K562 (cell line): ENCODE measurements around the gene KRTAP5-11. TPM values are rescaled to one million over a fixed set of nuclear protein-coding genes. Genes with fewer than 3 reads are reported as not detected.
"Not testable (repeated sequence)": the region's sequence is repeated elsewhere in the genome, so short reads cannot be mapped to it uniquely, and the experiment has no call there.

Experiments
- ATAC-seq: fragments of 200-7000 bp; cut with Tn5 transposase; 3 replicates; pipeline ENCODE4 v1.9.1; 2020; ENCODE audit warnings: moderate library complexity
- BruUV-seq: library from RNA; stranded (reverse); fragments of 400-500 nt; replicated peaks from 2 replicates; lab custom pipeline; 2021; lab: Mats Ljungman, UMichigan
- CTCF ChIA-PET: fragments of 300-600 bp; formaldehyde crosslinking; extraction: SDS; loops from one replicate; lab custom pipeline; 2021; ENCODE audit warnings: low intra/inter-chr PET ratio; lab: Yijun Ruan, JAX
- POLR2A ChIA-PET: fragments of 300-600, 350-650 bp; sonication (Branson Sonifier 250); formaldehyde crosslinking; extraction: SDS; loops from one replicate; lab custom pipeline; 2021; ENCODE audit warnings: antibody characterized with exemption, inconsistent platforms; lab: Yijun Ruan, JAX
- DNase-seq, 4 experiments: peaks; one replicate each; pipeline versions ENCODE4 v3.0.0 to v3.0.0-alpha.2; 2011 to 2018; ENCODE audit warnings: low spot score in 3 of 4, mixed read lengths in 3 of 4; ENCODE audit errors: extremely low read depth in 1 of 4
- FAIRE-seq: peaks from 2 replicates; lab custom pipeline; 2011; peaks lifted over from hg19 to GRCh38; lab: Jason Lieb, UNC
- H2AFZ ChIP-seq: 2 replicates; pipeline ENCODE4 v1.6.0; 2011; ENCODE audit warnings: low read depth, low read length, control low read depth, inconsistent platforms
- H3K27ac ChIP-seq: fragments of 200-600 bp; 3 replicates; pipeline ENCODE4 v1.8.0; 2011; ENCODE audit warnings: low read depth, mild to moderate bottlenecking, control low read depth, inconsistent platforms, low read length, moderate library complexity, mixed read lengths; ENCODE audit errors: extremely low read depth
- H3K27me3 ChIP-seq, 2 experiments: fragments of 300-600 bp in 1 of 2; 2 replicates in 1 of 2; 3 replicates in 1 of 2; pipeline versions ENCODE4 v1.6.0 to v1.8.0; 2011; ENCODE audit warnings: inconsistent platforms in 2 of 2, low read length in 2 of 2, mild to moderate bottlenecking in 1 of 2, mixed read lengths in 1 of 2, moderate library complexity in 1 of 2; ENCODE audit not compliant: control insufficient read depth in 2 of 2, insufficient read depth in 2 of 2
- H3K36me3 ChIP-seq: fragments of 300-600 bp; 3 replicates; pipeline ENCODE4 v1.8.0; 2011; ENCODE audit warnings: mild to moderate bottlenecking, low read length, inconsistent platforms; ENCODE audit not compliant: control insufficient read depth, insufficient read depth
- H3K4me1 ChIP-seq, 2 experiments: fragments of 200-600 bp in 1 of 2; replicated peaks in 1 of 2; 2 replicates in 1 of 2; 3 replicates in 1 of 2; pipeline versions ENCODE4 v1.5.1 to v1.8.0; 2011; ENCODE audit warnings: inconsistent platforms in 2 of 2, low read length in 2 of 2, mild to moderate bottlenecking in 1 of 2, mixed read lengths in 1 of 2, moderate library complexity in 1 of 2; ENCODE audit not compliant: control insufficient read depth in 2 of 2, insufficient read depth in 2 of 2
- H3K4me2 ChIP-seq: 2 replicates; pipeline ENCODE4 v1.6.1; 2011; ENCODE audit warnings: low read length, control low read depth, inconsistent platforms, mixed read lengths; ENCODE audit not compliant: insufficient read depth
- H3K4me3 ChIP-seq: fragments of 200-600 bp; sonication (generic), shearing (Covaris generic); 2 replicates; pipeline ENCODE4 v1.5.1; 2016; ENCODE audit warnings: control low read depth, inconsistent platforms
- H3K79me2 ChIP-seq: fragments of 200-600 bp; 3 replicates; pipeline ENCODE4 v1.8.0; 2011; ENCODE audit warnings: low read length, inconsistent platforms; ENCODE audit not compliant: control insufficient read depth, insufficient read depth
- H3K9ac ChIP-seq, 2 experiments: 2 replicates each; pipeline versions ENCODE4 v1.6.0 to v1.6.1; 2011; ENCODE audit warnings: low read depth in 2 of 2, low read length in 2 of 2, control low read depth in 1 of 2, inconsistent platforms in 1 of 2, mild to moderate bottlenecking in 1 of 2, mixed read lengths in 1 of 2; ENCODE audit not compliant: insufficient read depth in 1 of 2
- H3K9me1 ChIP-seq: one replicate; pipeline ENCODE4 v1.6.0; 2011; ENCODE audit warnings: inconsistent platforms, mild to moderate bottlenecking, low read length, moderate library complexity; ENCODE audit not compliant: control insufficient read depth, insufficient read depth
- H3K9me3 ChIP-seq: replicated peaks from 2 replicates; pipeline ENCODE4 v1.5.1; 2011; ENCODE audit warnings: low read depth, low read length, inconsistent platforms; ENCODE audit not compliant: control insufficient read depth, insufficient read depth
- H4K20me1 ChIP-seq: replicated peaks from 2 replicates; pipeline ENCODE4 v1.6.1; 2011; ENCODE audit warnings: low read length, inconsistent platforms, mixed read lengths; ENCODE audit not compliant: control insufficient read depth, insufficient read depth
- TSHZ1 ChIP-seq: fragments of 250-450 bp; sonication (Bioruptor Pico); IDR thresholded peaks from 2 replicates; pipeline ENCODE4 v1.4.0; 2020; ENCODE audit warnings: mild to moderate bottlenecking, moderate library complexity
- WGBS: fragments of 100-300 bp; shearing (Covaris generic); methylation state at CpG from one replicate; pipeline ENCODE4 v1.1.6; 2016; ENCODE audit warnings: low coverage, mixed read lengths; ENCODE audit not compliant: insufficient coverage; ENCODE audit errors: missing lambda C conversion rate; 5-methylcytosine and 5-hydroxymethylcytosine counted together
- in situ Hi-C: fragments of 300-500 bp; cut with MboI; formaldehyde crosslinking; loops from 4 replicates; pipeline ENCODE4 v1.15.0; 2018; ENCODE audit warnings: inconsistent platforms, mixed read lengths
- intact Hi-C: fragments of 100-400 bp; cut with micrococcal nuclease; formaldehyde crosslinking; loops from 2 replicates; pipeline ENCODE4 v1.14.2; 2022
- polyA plus RNA-seq, 8 experiments: library from polyadenylated mRNA; depleted of rRNA in 4 of 8; stranded (reverse) in 5 of 8; unstranded in 3 of 8; fragments of >200 nt; fragmentation: Nextera tagmentation in 2 of 8; fragmentation: Illumina TruSeq in 1 of 8; extraction: Ambion mirVana in 2 of 8; extraction: Trizol in 1 of 8; gene quantifications; 2 replicates each; pipeline versions ENCODE4 v1.2.1 to v1.2.3, GENCODE V29; 2011 to 2014; ENCODE audit warnings: inconsistent platforms in 1 of 8, missing spikeins in 1 of 8
- total RNA-seq, 7 experiments: library from RNA; depleted of rRNA in 6 of 7; stranded (reverse); fragments of >200 nt in 6 of 7; fragmentation: Illumina TruSeq in 2 of 7; extraction: Trizol in 2 of 7; gene quantifications; 2 replicates each; pipeline versions ENCODE4 v1.2.1 to v1.2.3, GENCODE V29; 2011 to 2021; ENCODE audit warnings: low replicate concordance in 1 of 7

The KRTAP5-11 gene
- total and polyA plus RNA-seq, 9 of the 15 experiments (the other 6 are each of a cell fraction or from before 2014, with no cell fraction given), result not detected

- TF ChIP-seq TSHZ1, result no peak
- TF ChIP-seq, all 486 proteins: peak for 10
Measured at GRCh38 chr11:71580057-71581003, 2.3 kb downstream of the KRTAP5-11 start (continued).

- DNase-seq, FAIRE-seq, H3K9me3 ChIP-seq, H3K27ac ChIP-seq, H3K4me2 ChIP-seq, POLR2A ChIA-PET, ATAC-seq, H2AFZ ChIP-seq, H3K4me3 ChIP-seq, BruUV-seq, H4K20me1 ChIP-seq, H3K9me1 ChIP-seq, H3K4me1 ChIP-seq, H3K9ac ChIP-seq, intact Hi-C loops, H3K36me3 ChIP-seq, H3K79me2 ChIP-seq: not testable (repeated sequence)
- CTCF ChIA-PET, result interaction anchor here (0.6 kb wide), 1 partner anchor 982 kb away, joined by 7 read pairs; no protein-coding TSS in a partner anchor
- in situ Hi-C loops, result loop anchor here (25.0 kb wide), 1 partner anchor 858 kb away; the partner anchor contains the start of gene CLPB
- WGBS, result 28% methylated on average over 7 of the region's 7 CpGs
- H3K27me3 ChIP-seq, result peaks cover 20 to 46% of the 10 kb centered on the region in 2 experiments
Measured at GRCh38 chr11:71579513-71579912, 3.2 kb downstream of the KRTAP5-11 start.
